ENCODE data around the gene OR4K15.
"Not testable (repeated sequence)": the region's sequence is repeated elsewhere in the genome, so short reads cannot be mapped to it uniquely, and the experiment has no call there.

OR4K15 gene, protein sequence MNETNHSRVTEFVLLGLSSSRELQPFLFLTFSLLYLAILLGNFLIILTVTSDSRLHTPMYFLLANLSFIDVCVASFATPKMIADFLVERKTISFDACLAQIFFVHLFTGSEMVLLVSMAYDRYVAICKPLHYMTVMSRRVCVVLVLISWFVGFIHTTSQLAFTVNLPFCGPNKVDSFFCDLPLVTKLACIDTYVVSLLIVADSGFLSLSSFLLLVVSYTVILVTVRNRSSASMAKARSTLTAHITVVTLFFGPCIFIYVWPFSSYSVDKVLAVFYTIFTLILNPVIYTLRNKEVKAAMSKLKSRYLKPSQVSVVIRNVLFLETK

DNA sequence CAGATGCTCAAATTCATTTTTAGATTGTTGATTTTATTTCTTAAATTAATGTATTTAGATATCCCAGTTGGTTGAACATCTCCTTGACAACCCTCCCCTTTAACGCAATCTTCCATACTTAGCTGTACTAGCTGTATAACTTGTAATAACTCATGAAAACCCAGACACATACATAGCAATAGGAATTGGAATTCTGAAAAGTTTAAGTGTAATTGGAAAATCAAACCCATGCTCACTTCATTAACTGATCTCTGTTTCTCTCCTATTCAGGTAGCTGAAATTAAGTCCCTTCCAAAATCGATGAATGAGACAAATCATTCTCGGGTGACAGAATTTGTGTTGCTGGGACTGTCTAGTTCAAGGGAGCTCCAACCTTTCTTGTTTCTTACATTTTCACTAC is at the start of gene OR4K15:
OR4K15 (plus strand) TSS at position 301 of the 400 bp plus-strand sequence; CDS start at position 301, 0 bp downstream.
- no peak for DNase-seq (ENCODE audit: low read depth)

DNA sequence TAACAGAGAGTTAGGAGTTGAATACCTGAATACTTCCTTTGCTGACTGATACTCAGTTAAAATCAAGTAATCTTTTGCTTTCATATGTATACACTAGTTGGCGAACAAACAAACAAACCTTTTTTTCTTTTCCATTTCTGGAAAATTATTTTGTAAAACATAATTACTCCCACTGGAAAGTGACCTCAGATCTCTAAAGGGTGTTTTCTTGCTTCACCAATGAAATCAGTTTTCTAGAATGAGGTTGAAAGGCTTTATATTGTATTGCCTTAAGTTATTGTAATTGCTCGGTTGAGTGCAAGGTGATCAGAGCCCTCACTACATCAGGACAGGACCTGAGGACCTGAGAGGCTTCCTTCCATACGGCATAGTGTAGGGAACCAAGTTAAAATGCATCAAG is 44.8 kb upstream of the OR4K15 start, which contains the start of gene OR4K1:
OR4K1 (plus strand) TSS at position 301 of the 400 bp plus-strand sequence. CDS start 4,750 bp downstream, outside the sequence.
- DNase-seq (ENCODE audit: low read depth): no peak

DNA sequence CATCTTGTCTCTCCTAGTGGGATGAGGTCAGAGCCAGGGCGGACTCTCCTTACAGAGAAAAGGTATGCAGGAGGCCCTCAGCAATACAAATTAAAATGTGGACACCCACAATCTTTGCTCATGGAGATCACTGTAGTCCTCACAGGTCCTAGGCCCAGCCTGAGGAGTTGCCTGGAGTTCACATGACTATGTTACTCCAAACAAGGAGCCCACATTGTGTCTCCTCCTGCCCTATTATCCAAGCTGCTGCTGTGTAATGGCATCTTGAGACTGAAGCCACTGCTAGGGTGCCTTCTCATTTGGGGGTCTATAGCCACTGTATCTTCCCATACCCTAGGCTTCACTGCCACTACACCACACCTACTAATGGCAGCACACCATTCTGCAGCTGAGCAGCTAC is 33.7 kb upstream of the OR4K15 start:
- DNase-seq (ENCODE audit: low read depth): no peak

DNA sequence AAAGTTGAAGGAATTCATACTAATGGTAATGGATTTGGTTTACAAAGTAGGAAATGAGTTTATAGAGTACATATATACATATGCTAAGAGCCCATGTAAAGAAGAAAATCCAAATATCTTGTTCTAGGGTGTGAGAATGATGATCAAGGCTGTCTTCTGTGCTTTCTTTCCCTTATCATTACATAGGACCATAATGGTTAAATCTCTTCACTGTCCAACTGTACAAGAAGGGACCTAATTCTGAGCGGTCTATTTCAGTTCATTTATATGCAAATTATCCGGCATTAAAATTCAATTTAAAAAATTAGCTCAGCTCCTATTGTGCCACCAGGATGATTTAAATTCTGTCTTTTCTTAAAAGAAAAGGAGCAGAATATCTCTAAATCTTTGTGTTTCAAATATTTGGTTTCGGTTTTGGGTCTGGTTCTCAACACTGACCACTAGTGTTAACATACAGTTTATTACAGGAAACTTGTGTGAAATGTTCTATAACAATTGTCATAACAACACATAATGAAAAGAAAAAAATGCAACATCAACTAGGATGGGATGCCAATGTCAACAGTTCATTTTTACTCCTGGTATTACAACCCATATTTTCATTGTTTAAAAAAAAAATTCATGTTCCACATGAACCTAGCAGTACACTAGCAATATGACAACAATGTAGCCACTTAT is 27.8 kb upstream of the OR4K15 start:
- DNase-seq (ENCODE audit: low read depth): no peak

DNA sequence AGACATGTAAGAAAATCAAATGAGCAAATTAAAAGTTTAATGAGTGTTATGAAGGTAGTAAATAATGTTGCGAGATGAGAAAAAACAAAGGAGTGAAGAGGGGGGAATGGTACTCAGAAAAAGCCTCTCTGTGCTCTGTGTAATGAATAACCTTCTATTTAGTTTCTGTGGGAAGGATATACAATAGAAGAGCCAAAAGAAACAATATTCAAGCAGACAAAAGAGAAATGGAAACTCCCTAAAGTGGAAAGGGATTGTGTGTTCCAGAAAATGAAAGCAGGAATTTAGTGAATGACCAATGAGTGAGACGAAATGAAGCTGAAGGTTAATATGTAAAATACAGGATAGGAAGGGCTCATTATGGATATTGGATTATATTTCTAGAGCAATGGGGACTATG is 26.2 kb upstream of the OR4K15 start:
- no peak for DNase-seq (ENCODE audit: low read depth)

DNA sequence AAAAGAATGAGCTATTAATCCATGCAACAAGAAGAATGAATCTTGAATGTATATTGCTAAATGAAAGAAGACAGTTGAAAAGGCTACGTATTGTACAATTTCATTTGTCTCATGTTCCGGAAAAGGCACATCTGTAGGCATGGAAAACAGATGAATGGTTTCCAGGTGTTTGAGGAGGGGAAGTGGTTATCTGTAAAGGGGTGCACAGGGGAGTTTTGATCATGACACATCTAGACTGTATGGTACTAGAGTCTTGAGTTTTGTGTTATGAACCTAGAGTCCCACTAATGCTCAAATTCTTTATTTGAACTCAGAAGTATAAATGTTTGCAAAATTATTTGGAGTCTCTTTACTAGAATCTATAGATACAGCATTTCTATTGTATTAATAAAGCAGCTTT is 5.7 kb upstream of the OR4K15 start:
- not testable (repeated sequence) for DNase-seq (ENCODE audit: low read depth)

DNA sequence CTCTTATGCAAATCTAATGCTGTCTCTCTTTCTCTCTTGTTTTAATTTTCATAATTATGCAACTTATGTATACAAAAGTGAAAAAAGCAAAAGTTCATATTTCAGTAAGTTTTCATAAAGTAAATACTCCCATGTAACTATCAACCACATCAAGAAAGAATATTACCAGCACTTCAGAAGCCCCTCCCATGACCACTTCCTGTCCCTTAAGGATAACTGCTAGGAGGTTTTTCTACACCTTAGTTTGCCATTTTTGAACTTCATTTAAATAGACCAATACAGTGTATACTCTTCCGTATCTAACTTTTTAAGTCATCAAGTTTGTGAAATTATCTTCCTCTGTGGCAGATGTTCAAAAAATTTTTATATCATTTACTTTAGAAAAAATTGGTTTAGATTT is 547 bp upstream of the OR4K15 start:
- no peak for DNase-seq (ENCODE audit: low read depth)

DNA sequence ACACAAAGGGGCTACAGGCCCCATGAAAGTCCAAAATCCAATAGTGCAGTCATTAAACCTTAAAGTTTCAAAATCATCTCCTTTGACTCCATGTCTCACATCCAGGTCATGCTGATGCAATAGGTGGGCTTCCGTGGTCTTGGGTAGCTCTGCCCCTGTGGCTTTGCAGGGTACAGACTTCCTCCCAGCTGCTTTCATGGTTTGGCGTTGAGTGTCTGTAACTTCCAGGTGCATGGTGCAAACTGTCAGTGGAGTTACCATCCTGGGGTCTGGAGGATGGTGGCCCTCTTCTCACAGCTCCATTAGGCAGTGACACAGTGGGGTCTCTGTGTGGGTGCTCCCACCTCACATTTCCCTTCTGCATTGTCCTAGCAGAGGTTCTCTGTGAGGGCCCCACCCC is 18.0 kb downstream of the OR4K15 start:
- no peak for DNase-seq (ENCODE audit: low read depth)

DNA sequence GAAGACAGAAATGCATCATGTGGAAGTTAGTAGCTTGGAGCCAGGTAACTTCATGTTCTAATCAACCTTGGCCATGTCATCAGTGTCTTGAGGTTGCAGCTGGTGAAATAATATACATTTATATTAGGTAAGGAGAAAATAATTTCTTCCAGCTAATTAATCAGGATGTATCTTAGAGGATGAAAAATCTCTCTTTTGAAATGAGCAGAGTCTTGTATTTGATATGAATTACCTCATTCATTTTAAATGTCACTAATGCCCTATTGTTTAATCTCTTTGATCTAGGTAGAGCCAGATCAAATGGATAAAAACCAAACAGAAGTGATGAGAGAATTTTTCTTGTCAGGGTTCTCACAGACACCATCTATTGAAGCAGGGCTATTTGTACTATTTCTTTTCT is 26.5 kb downstream of the OR4K15 start, which contains the start of gene OR4Q2:
OR4Q2 (plus strand) TSS at position 301 of the 400 bp plus-strand sequence.
- DNase-seq (ENCODE audit: low read depth): no peak

DNA sequence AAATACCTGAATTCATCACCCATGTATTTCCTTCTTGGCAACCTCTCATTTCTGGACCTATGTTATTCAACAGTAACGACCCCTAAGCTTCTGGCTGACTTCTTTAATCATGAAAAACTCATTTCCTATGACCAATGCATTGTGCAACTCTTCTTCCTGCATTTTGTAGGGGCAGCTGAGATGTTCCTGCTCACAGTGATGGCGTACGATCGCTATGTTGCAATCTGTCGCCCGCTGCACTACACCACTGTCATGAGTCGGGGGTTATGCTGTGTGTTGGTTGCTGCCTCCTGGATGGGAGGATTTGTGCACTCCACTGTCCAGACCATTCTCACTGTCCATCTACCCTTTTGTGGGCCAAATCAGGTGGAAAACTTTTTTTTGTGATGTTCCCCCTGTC is 26.9 kb downstream of the OR4K15 start:
- no peak for DNase-seq (ENCODE audit: low read depth)

DNA sequence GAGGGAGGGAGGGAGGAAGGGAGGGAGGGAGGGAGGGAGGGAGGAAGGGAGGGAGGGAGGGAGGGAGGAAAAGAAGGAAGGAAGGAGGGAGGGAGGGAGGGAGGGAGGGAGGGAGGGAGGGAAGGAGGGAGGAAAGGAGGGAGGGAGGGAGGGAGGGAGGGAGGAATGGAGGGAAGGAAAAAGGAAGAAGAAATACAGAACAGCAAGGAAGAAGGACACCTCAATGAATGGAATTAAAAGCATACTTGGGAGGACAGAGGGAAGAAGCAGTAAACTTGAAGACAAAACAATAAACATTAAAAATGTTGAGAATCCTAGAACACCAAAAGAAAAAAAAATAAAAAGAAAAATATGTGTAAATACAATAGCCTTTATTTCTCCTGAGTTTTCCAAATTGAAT is 32.8 kb downstream of the OR4K15 start:
- no peak for DNase-seq (ENCODE audit: low read depth)

DNA sequence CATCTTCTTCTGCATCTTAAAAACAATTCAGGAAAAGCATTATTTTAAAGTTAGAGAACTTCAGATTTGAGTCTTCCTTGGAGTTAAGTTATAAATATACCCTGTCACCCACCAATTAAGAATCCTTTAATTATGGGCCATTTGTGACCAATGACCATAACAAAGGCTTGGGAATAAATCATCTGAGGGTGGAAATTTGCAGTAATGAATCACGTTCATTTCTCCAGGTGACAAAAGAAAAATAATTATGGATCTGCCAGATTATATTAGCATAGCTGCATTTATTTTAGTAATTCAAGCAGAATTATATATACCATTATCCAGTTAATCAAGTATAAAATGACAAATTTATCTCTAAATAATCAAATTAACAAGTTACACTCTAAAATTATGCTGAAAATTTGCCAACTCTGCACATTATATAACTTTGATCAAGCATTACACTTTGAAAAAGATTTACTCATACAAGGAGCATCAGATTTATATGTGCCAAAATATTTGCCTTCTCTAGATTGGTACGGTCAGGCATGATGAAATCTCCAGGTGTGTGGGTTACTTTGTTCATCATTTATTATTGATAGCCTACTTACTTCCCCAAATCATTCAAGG is 44.0 kb downstream of the OR4K15 start, which contains the start of gene OR4K14:
OR4K14 (minus strand) TSS at position 51 of the 609 bp plus-strand sequence. CDS start 4,114 bp downstream, outside the sequence.
- no peak for DNase-seq (ENCODE audit: low read depth)
